ENCODE measurements around the gene PRKCB.
A peak's percentile ranks its signal among the peaks of the same experiment; 100 is the strongest.

Gene PRKCB

GRCh38 chr16:24053099-24053946 lies 217.5 kb downstream of the PRKCB start:
- Histone ChIP-seq H3K4me3 (no peak overlapping the region), H3K27ac (no peak overlapping the region)

- no peak overlapping the region for H3K4me3 ChIP-seq
- no peak overlapping the region for H3K27ac ChIP-seq
Observed at GRCh38 chr16:24054741-24055491, 219.1 kb downstream of the PRKCB start.

- Histone ChIP-seq H3K27ac (no peak overlapping the region), H3K4me3 (no peak overlapping the region)
Observed at GRCh38 chr16:24062270-24062817, 226.6 kb downstream of the PRKCB start.

GRCh38 chr16:24069036-24069590 lies 233.3 kb downstream of the PRKCB start:
- H3K4me3 ChIP-seq = no peak overlapping the region
- H3K27ac ChIP-seq = no peak overlapping the region

- H3K27ac ChIP-seq = no peak overlapping the region
- no peak overlapping the region for H3K4me3 ChIP-seq
Observed at GRCh38 chr16:24070851-24071250, 235.1 kb downstream of the PRKCB start.

GRCh38 chr16:24071666-24072360 lies 236.0 kb downstream of the PRKCB start:
- H3K27ac ChIP-seq = peak overlapping the region in 1 of 21 experiments; percentile 71
- H3K4me3 ChIP-seq = no peak overlapping the region

GRCh38 chr16:24073321-24073720 lies 237.5 kb downstream of the PRKCB start:
- Histone ChIP-seq H3K27ac (peak overlapping the region in 1 of 21 experiments; percentile 11), H3K4me3 (no peak overlapping the region)

- Histone ChIP-seq H3K4me3 (no peak overlapping the region), H3K27ac (no peak overlapping the region)
Observed at GRCh38 chr16:24074574-24074973, 238.8 kb downstream of the PRKCB start.

GRCh38 chr16:24075302-24075701 lies 239.5 kb downstream of the PRKCB start:
- Histone ChIP-seq H3K4me3 (no peak overlapping the region), H3K27ac (no peak overlapping the region)

- Histone ChIP-seq H3K4me3 (no peak overlapping the region), H3K27ac (no peak overlapping the region)
Observed at GRCh38 chr16:24075931-24076716, 240.3 kb downstream of the PRKCB start.

- Histone ChIP-seq H3K4me3 (no peak overlapping the region), H3K27ac (no peak overlapping the region)
Observed at GRCh38 chr16:24077292-24077691, 241.5 kb downstream of the PRKCB start.

- H3K27ac ChIP-seq = no peak overlapping the region
Observed at GRCh38 chr16:24077966-24078365, 242.2 kb downstream of the PRKCB start.

GRCh38 chr16:24085666-24086065 lies 249.9 kb downstream of the PRKCB start:
- Histone ChIP-seq H3K4me3 (no peak overlapping the region), H3K27ac (no peak overlapping the region)

More at GRCh38 chr16:24077966-24078365, 242.2 kb downstream of the PRKCB start:
- no peak overlapping the region for H3K4me3 ChIP-seq

GRCh38 chr16:24087891-24088410 lies 252.2 kb downstream of the PRKCB start:
- Histone ChIP-seq H3K27ac (no peak overlapping the region), H3K4me3 (no peak overlapping the region)

GRCh38 chr16:24088767-24089166 lies 253.0 kb downstream of the PRKCB start:
- Histone ChIP-seq H3K4me3 (no peak overlapping the region), H3K27ac (no peak overlapping the region)

GRCh38 chr16:24091125-24091524 lies 255.3 kb downstream of the PRKCB start:
- Histone ChIP-seq H3K27ac (no peak overlapping the region), H3K4me3 (no peak overlapping the region)

- Histone ChIP-seq H3K27ac (no peak overlapping the region), H3K4me3 (no peak overlapping the region)
Observed at GRCh38 chr16:24093049-24093448, 257.3 kb downstream of the PRKCB start.

GRCh38 chr16:24094660-24095059 lies 258.9 kb downstream of the PRKCB start:
- no peak overlapping the region for H3K4me3 ChIP-seq
- no peak overlapping the region for H3K27ac ChIP-seq

GRCh38 chr16:24098896-24099295 lies 263.1 kb downstream of the PRKCB start:
- no peak overlapping the region for H3K27ac ChIP-seq
- H3K4me3 ChIP-seq = no peak overlapping the region

Data from skin epidermis (tissue), 12 donors.